ENCODE data around the gene ASXL1.
"Not testable (repeated sequence)": the region's sequence is repeated elsewhere in the genome, so short reads cannot be mapped to it uniquely, and the experiment has no call there.

The ASXL1 gene

GRCh38 chr20:32343439-32343838 lies 14.7 kb upstream of the ASXL1 start:
- Histone ChIP-seq H3K4me3 (no peak overlapping the region), H3K9ac (ENCODE audit: insufficient read length) (no peak overlapping the region), H3K36me3 (ENCODE audit: insufficient read depth, low read length) (no peaks in the 10 kb centered on the region), H3K9me3 (ENCODE audit: low read depth, low read length) (no peaks in the 10 kb centered on the region), H3K27ac (no peak overlapping the region)
- TF ChIP-seq EZH2 (IDR thresholded peaks at IDR 0.05), result no peak
- TF ChIP-seq POLR2AphosphoS5 (IDR thresholded peaks at IDR 0.05; ENCODE audit: borderline replicate concordance, low read depth, low read length), result no peak
- DNase-seq (ENCODE audit: low read depth, low spot score), result no peak

- no peak for DNase-seq (ENCODE audit: low read depth, low spot score)
- Histone ChIP-seq H3K36me3 (ENCODE audit: insufficient read depth, low read length) (no peaks in the 10 kb centered on the region), H3K9me3 (ENCODE audit: low read depth, low read length) (no peaks in the 10 kb centered on the region), H3K9ac (ENCODE audit: insufficient read length) (no peak overlapping the region), H3K4me3 (no peak overlapping the region), H3K27ac (peak overlapping the region; percentile 25)
- TF ChIP-seq EZH2 (IDR thresholded peaks at IDR 0.05), result no peak
Observed at GRCh38 chr20:32344835-32345506, 13.2 kb upstream of the ASXL1 start.

GRCh38 chr20:32348207-32348606 lies 9.9 kb upstream of the ASXL1 start:
- Histone ChIP-seq H3K4me3 (no peak overlapping the region), H3K27ac (no peak overlapping the region), H3K9me3 (ENCODE audit: low read depth, low read length) (no peaks in the 10 kb centered on the region), H3K36me3 (ENCODE audit: insufficient read depth, low read length) (no peaks in the 10 kb centered on the region), H3K9ac (ENCODE audit: insufficient read length) (no peak overlapping the region)
- no peak for DNase-seq (ENCODE audit: low read depth, low spot score)
- no peak for TF ChIP-seq EZH2 (IDR thresholded peaks at IDR 0.05)
- no peak for TF ChIP-seq POLR2AphosphoS5 (IDR thresholded peaks at IDR 0.05; ENCODE audit: borderline replicate concordance, low read depth, low read length)
- no peak for TF ChIP-seq FOXP2 (optimal IDR thresholded peaks at IDR 0.05; ENCODE audit: control extremely low read depth, extremely low read length, insufficient read depth)

GRCh38 chr20:32350421-32350820 lies 7.7 kb upstream of the ASXL1 start:
- TF ChIP-seq FOXP2 (optimal IDR thresholded peaks at IDR 0.05; ENCODE audit: control extremely low read depth, extremely low read length, insufficient read depth) (no peak), EZH2 (IDR thresholded peaks at IDR 0.05) (no peak), POLR2AphosphoS5 (IDR thresholded peaks at IDR 0.05; ENCODE audit: borderline replicate concordance, low read depth, low read length) (no peak)
- no peak overlapping the region for H3K27ac ChIP-seq

GRCh38 chr20:32352121-32352720 lies 5.9 kb upstream of the ASXL1 start:
- Histone ChIP-seq H3K4me3 (no peak overlapping the region), H3K9ac (ENCODE audit: insufficient read length) (no peak overlapping the region), H3K9me3 (ENCODE audit: low read depth, low read length) (no peaks in the 10 kb centered on the region), H3K36me3 (ENCODE audit: insufficient read depth, low read length) (no peaks in the 10 kb centered on the region), H3K27ac (no peak overlapping the region)
- TF ChIP-seq FOXP2 (optimal IDR thresholded peaks at IDR 0.05; ENCODE audit: control extremely low read depth, extremely low read length, insufficient read depth) (no peak), POLR2AphosphoS5 (IDR thresholded peaks at IDR 0.05; ENCODE audit: borderline replicate concordance, low read depth, low read length) (no peak), EZH2 (IDR thresholded peaks at IDR 0.05) (no peak)
- DNase-seq (ENCODE audit: low read depth, low spot score), result no peak

More at GRCh38 chr20:32350421-32350820, 7.7 kb upstream of the ASXL1 start:
- Histone ChIP-seq H3K4me3 (no peak overlapping the region), H3K36me3 (ENCODE audit: insufficient read depth, low read length) (no peaks in the 10 kb centered on the region), H3K9me3 (ENCODE audit: low read depth, low read length) (no peaks in the 10 kb centered on the region), H3K9ac (ENCODE audit: insufficient read length) (no peak overlapping the region)
- DNase-seq (ENCODE audit: low read depth, low spot score), result no peak

GRCh38 chr20:32353848-32354496 lies 4.2 kb upstream of the ASXL1 start:
- Histone ChIP-seq H3K9ac (ENCODE audit: insufficient read length) (no peak overlapping the region), H3K27ac (peak overlapping the region; percentile 62; the same call in 1 of the 2 replicates)
- no peak for DNase-seq (ENCODE audit: low read depth, low spot score)

GRCh38 chr20:32354592-32355416 lies 3.3 kb upstream of the ASXL1 start:
- Histone ChIP-seq H3K9me3 (ENCODE audit: low read depth, low read length) (no peaks in the 10 kb centered on the region), H3K27ac (peak overlapping the region; percentile 62), H3K36me3 (ENCODE audit: insufficient read depth, low read length) (0 out of 2 replicates have a peak, but pooled peaks cover 2% of the 10 kb centered on the region), H3K9ac (ENCODE audit: insufficient read length) (no peak overlapping the region), H3K4me3 (0 out of 2 replicates have a peak overlapping the region, but pooled peaks have one; percentile 11)
- TF ChIP-seq POLR2AphosphoS5 (IDR thresholded peaks at IDR 0.05; ENCODE audit: borderline replicate concordance, low read depth, low read length) (no peak), EZH2 (IDR thresholded peaks at IDR 0.05) (no peak), FOXP2 (optimal IDR thresholded peaks at IDR 0.05; ENCODE audit: control extremely low read depth, extremely low read length, insufficient read depth) (no peak)
- DNase-seq (ENCODE audit: low read depth, low spot score), result no peak

More at GRCh38 chr20:32353848-32354496, 4.2 kb upstream of the ASXL1 start:
- H3K4me3 ChIP-seq, result no peak overlapping the region
- H3K9me3 ChIP-seq (ENCODE audit: low read depth, low read length), result no peaks in the 10 kb centered on the region
- no peaks in the 10 kb centered on the region for H3K36me3 ChIP-seq (ENCODE audit: insufficient read depth, low read length)
- TF ChIP-seq FOXP2 (optimal IDR thresholded peaks at IDR 0.05; ENCODE audit: control extremely low read depth, extremely low read length, insufficient read depth) (no peak), POLR2AphosphoS5 (IDR thresholded peaks at IDR 0.05; ENCODE audit: borderline replicate concordance, low read depth, low read length) (no peak), EZH2 (IDR thresholded peaks at IDR 0.05) (no peak)

- TF ChIP-seq POLR2AphosphoS5 (IDR thresholded peaks at IDR 0.05; ENCODE audit: borderline replicate concordance, low read depth, low read length), result no peak
- TF ChIP-seq FOXP2 (optimal IDR thresholded peaks at IDR 0.05; ENCODE audit: control extremely low read depth, extremely low read length, insufficient read depth), result no peak
- TF ChIP-seq EZH2 (IDR thresholded peaks at IDR 0.05), result no peak
- Histone ChIP-seq H3K9me3 (ENCODE audit: low read depth, low read length) (no peaks in the 10 kb centered on the region), H3K27ac (peak overlapping the region; percentile 62), H3K9ac (ENCODE audit: insufficient read length) (no peak overlapping the region), H3K36me3 (ENCODE audit: insufficient read depth, low read length) (peaks cover 7% of the 10 kb centered on the region; the same call in 1 of the 2 replicates), H3K4me3 (no peak overlapping the region)
- DNase-seq (ENCODE audit: low read depth, low spot score), result no peak
Observed at GRCh38 chr20:32355417-32355841, 2.7 kb upstream of the ASXL1 start.

- Histone ChIP-seq H3K27ac (peak overlapping the region; percentile 62), H3K36me3 (ENCODE audit: insufficient read depth, low read length) (peaks cover 12% of the 10 kb centered on the region; the same call in 1 of the 2 replicates)
- H3K4me3 ChIP-seq; DNase-seq (ENCODE audit: low read depth, low spot score); H3K9me3 ChIP-seq (ENCODE audit: low read depth, low read length); H3K9ac ChIP-seq (ENCODE audit: insufficient read length): not testable (repeated sequence)
Observed at GRCh38 chr20:32355907-32356621, 2.1 kb upstream of the ASXL1 start.
